ENCODE measurements around the gene ADIPOR2.

- TF ChIP-seq CTCF (IDR thresholded peaks at IDR 0.05) (no peak), EP300 (IDR thresholded peaks at IDR 0.05) (no peak), POLR2A (IDR thresholded peaks at IDR 0.05; ENCODE audit: low read depth) (no peak)
Observed at GRCh38 chr12:1776170-1776921, 85.5 kb downstream of the ADIPOR2 start.

All from esophagus muscularis mucosa (tissue), 4 donors.